ENCODE results near the gene KLF15. TPM values are rescaled to one million over a fixed set of nuclear protein-coding genes. Genes with fewer than 3 reads are reported as not detected.

The KLF15 gene
- total and polyA plus RNA-seq, 2 of the 8 experiments (the other 6 are each of a cell fraction or from before 2014, with no cell fraction given): 15.7 to 19.5 TPM

DNA sequence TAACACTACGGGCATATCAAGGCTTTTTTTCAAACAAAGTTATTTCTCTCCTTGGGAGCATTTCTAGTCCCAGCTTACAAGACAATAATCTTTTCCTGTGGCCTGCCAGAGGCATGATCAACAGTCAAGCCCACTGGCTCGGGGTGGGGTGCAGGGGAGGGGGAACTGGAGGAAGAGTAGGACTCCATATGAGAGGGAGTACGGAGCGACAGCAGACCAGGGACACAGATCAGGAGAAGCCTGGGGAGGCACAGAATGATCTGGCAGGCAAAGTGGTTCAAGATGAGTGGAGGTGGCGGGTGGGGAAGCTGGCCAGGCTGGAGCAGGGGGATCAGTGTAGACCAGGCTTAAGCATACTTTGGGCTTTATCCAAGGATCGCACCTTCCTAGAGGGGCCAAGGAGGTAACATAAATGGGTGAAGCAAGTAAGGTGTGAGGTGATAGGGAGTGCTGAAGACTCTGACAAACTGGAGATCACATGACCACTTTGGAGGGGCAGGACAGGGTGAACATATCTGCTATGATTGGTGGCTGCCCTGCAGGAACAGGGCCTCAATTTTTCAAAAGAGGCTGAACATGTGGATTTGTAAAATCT is 37.4 kb downstream of the KLF15 start:
- Histone ChIP-seq H3K27me3 (replicated peaks in 1 of 4; ENCODE audit: control insufficient read depth in 3 of 4, extremely low read depth in 1 of 4, insufficient read depth in 3 of 4, low read length in 3 of 4) (no peaks in the 10 kb centered on the region; a peak in 1 of 7 replicates), H2BK12ac (ENCODE audit: low read depth, low read length) (no peak overlapping the region), H3K23ac (ENCODE audit: insufficient read length) (no peak overlapping the region), H3K9me3 (ENCODE audit: insufficient read depth in 2 of 2, low read depth in 1 of 2, low read length in 1 of 2) (peaks cover 0 to 3% of the 10 kb centered on the region in 2 experiments; a peak in 1 of 4 replicates), H3K56ac (replicated peaks; ENCODE audit: insufficient read length, low read depth, low read length) (no peak overlapping the region), H3K79me1 (ENCODE audit: low read depth, low read length) (no peaks in the 10 kb centered on the region), H3K79me2 (ENCODE audit: control insufficient read depth in 1 of 2, insufficient read depth in 2 of 2, low read length in 2 of 2) (no peaks in the 10 kb centered on the region), H3K27ac (ENCODE audit: low read depth, low read length) (no peak overlapping the region), H3K4ac (replicated peaks; ENCODE audit: insufficient read length, low read depth, low read length) (no peak overlapping the region), H3K36me3 (ENCODE audit: control insufficient read depth in 2 of 4, insufficient read depth in 4 of 4, low read length in 3 of 4) (no peaks in the 10 kb centered on the region), H3K23me2 (ENCODE audit: low read depth, low read length) (no peaks in the 10 kb centered on the region), H2AFZ (ENCODE audit: low read length) (no peak overlapping the region), H2BK120ac (replicated peaks; ENCODE audit: low read depth, low read length) (no peak overlapping the region), H2BK15ac (ENCODE audit: low read length) (no peak overlapping the region), H4K8ac (ENCODE audit: extremely low read depth, insufficient read depth, low read length) (no peak overlapping the region), H2BK20ac (ENCODE audit: low read length) (no peak overlapping the region), H4K91ac (replicated peaks; ENCODE audit: insufficient read length, low read length) (no peak overlapping the region), H3K18ac (ENCODE audit: extremely low read depth, low read length) (no peak overlapping the region), H4K20me1 (replicated peaks in 1 of 2; ENCODE audit: control insufficient read depth in 1 of 2, insufficient read depth in 2 of 2, low read length in 2 of 2) (no peaks in the 10 kb centered on the region), H3K4me2 (ENCODE audit: insufficient read depth in 1 of 2, low read depth in 2 of 2, low read length in 2 of 2) (no peak overlapping the region), H4K5ac (ENCODE audit: insufficient read length, low read depth, low read length) (no peak overlapping the region), H2BK5ac (ENCODE audit: low read depth, low read length) (no peak overlapping the region), H3K14ac (ENCODE audit: insufficient read length) (no peak overlapping the region), H3K9ac (replicated peaks in 1 of 4; ENCODE audit: extremely low read depth in 1 of 4, low read depth in 3 of 4, low read length in 3 of 4) (no peak overlapping the region), H3K4me1 (replicated peaks in 1 of 4; ENCODE audit: control insufficient read depth in 3 of 4, insufficient read depth in 4 of 4, low read length in 3 of 4) (peaks cover 0 to 12% (median 5%) of the 10 kb centered on the region in 4 experiments; a peak in 5 of 7 replicates), H2AK5ac (ENCODE audit: low read depth, low read length) (no peak overlapping the region), H3K4me3 (ENCODE audit: extremely low read depth in 1 of 4, insufficient read depth in 2 of 4, low read depth in 3 of 4, low read length in 4 of 4) (no peak overlapping the region)
- DNase-seq (ENCODE audit: low read depth in 1 of 2, low spot score in 2 of 2) (no peak), FAIRE-seq (no peak)
- WGBS, 2 experiments (ENCODE audit: extremely low coverage in 1 of 2, insufficient coverage in 1 of 2, insufficient read length in 1 of 2, insufficient replicate concordance in 2 of 2, low coverage in 1 of 2, low lambda C conversion rate in 2 of 2, missing lambda C conversion rate in 1 of 2): 80% methylated on average over 6 of the region's 6 CpGs; no CpG with 5 or more reads in 1 of the 2 experiments
- ChIA-PET CTCF (ENCODE audit: partially characterized antibody) (interaction anchor here (1.0 kb wide), 1 partner anchor 29 kb away, joined by 4 read pairs; no protein-coding TSS in a partner anchor), POLR2A (ENCODE audit: partially characterized antibody) (interaction anchor here (1.1 kb wide), 1 partner anchor 8 kb away, joined by 4 read pairs; no protein-coding TSS in a partner anchor)
- no peak for TF ChIP-seq CEBPB (IDR thresholded peaks at IDR 0.05; ENCODE audit: low read depth, low read length)
- TF ChIP-seq, protein P1, sequence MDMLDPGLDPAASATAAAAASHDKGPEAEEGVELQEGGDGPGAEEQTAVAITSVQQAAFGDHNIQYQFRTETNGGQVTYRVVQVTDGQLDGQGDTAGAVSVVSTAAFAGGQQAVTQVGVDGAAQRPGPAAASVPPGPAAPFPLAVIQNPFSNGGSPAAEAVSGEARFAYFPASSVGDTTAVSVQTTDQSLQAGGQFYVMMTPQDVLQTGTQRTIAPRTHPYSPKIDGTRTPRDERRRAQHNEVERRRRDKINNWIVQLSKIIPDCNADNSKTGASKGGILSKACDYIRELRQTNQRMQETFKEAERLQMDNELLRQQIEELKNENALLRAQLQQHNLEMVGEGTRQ (IDR thresholded peaks at IDR 0.05; ENCODE audit: low read length): no peak
- no peak for TF ChIP-seq CHD2 (IDR thresholded peaks at IDR 0.05; ENCODE audit: low read length)
- TF ChIP-seq RXRA (IDR thresholded peaks at IDR 0.05; ENCODE audit: insufficient read depth, low read depth, low read length): no peak
- TF ChIP-seq JUND (IDR thresholded peaks at IDR 0.05; ENCODE audit: low read length): no peak
- TF ChIP-seq YY1 (IDR thresholded peaks at IDR 0.05; ENCODE audit: low read depth, low read length): no peak
- no peak for TF ChIP-seq NRF1 (IDR thresholded peaks at IDR 0.05; ENCODE audit: low read depth, low read length)
- no peak for TF ChIP-seq KDM5A (IDR thresholded peaks at IDR 0.05; ENCODE audit: low read length)
- no peak for TF ChIP-seq GTF2F1 (IDR thresholded peaks at IDR 0.05; ENCODE audit: borderline replicate concordance, low read depth, low read length)
- no peak for TF ChIP-seq CREB1 (IDR thresholded peaks at IDR 0.05)
- TF ChIP-seq ATF3 (IDR thresholded peaks at IDR 0.05; ENCODE audit: insufficient read depth, low read depth, low read length): no peak
- no peak for TF ChIP-seq TCF12 (IDR thresholded peaks at IDR 0.05; ENCODE audit: low read depth, low read length)
- TF ChIP-seq ASH2L (IDR thresholded peaks at IDR 0.05; ENCODE audit: low read length): no peak

All from H1 (cell line).